GM12878 (cell line): Measurements from ENCODE around the gene DCTN1. TPM values are rescaled to one million over a fixed set of nuclear protein-coding genes. Genes with fewer than 3 reads are reported as not detected.

Source experiments
- BRCA1 ChIP-seq: IDR thresholded peaks from 2 replicates; pipeline ENCODE4 v1.6.1; 2011; ENCODE audit warnings: low read depth, low read length, improper control_type of control experiment
- FOXK2 ChIP-seq: fragments of 450-650 bp; IDR thresholded peaks from 2 replicates; pipeline ENCODE4 v1.6.1; 2017; ENCODE audit warnings: mild to moderate bottlenecking, moderate library complexity
- GATAD2B ChIP-seq: fragments of 450-650 bp; conservative IDR thresholded peaks from 2 replicates; pipeline ENCODE4 v1.6.1; 2017; ENCODE audit warnings: low read depth, mild to moderate bottlenecking, moderate library complexity
- HDAC2 ChIP-seq: fragments of 200-600 bp; sonication (generic); IDR thresholded peaks from 2 replicates; pipeline ENCODE4 v1.6.1; 2017
- RAD21 ChIP-seq: IDR thresholded peaks from 2 replicates; pipeline ENCODE4 v1.6.1; 2011; ENCODE audit warnings: mild to moderate bottlenecking, low read depth, low read length, moderate library complexity; ENCODE audit not compliant: insufficient read depth
- RFX5 ChIP-seq: IDR thresholded peaks from 2 replicates; pipeline ENCODE4 v1.6.1; 2011; ENCODE audit warnings: low read depth, low read length, improper control_type of control experiment
- SRF ChIP-seq, 2 experiments: IDR thresholded peaks; 2 replicates each; pipeline ENCODE4 v1.6.1; 2011; ENCODE audit warnings: low read depth in 2 of 2, low read length in 2 of 2, mild to moderate bottlenecking in 1 of 2, moderate library complexity in 1 of 2
- STAT3 ChIP-seq: IDR thresholded peaks from 2 replicates; pipeline ENCODE4 v1.6.1; 2011; ENCODE audit warnings: low read depth, low read length, improper control_type of control experiment
- ZNF207 ChIP-seq: fragments of 450-650 bp; IDR thresholded peaks from 2 replicates; pipeline ENCODE4 v1.6.1; 2014; ENCODE audit warnings: antibody characterized with exemption, mild to moderate bottlenecking, borderline replicate concordance
- polyA plus RNA-seq, 11 experiments: library from polyadenylated mRNA; depleted of rRNA in 4 of 11; unstranded in 6 of 11; stranded (reverse) in 5 of 11; fragments of >200 nt; fragmentation: Nextera tagmentation in 4 of 11; fragmentation: Illumina TruSeq in 1 of 11; extraction: Ambion mirVana in 4 of 11; extraction: Trizol in 1 of 11; gene quantifications; 1 replicate in 1 of 11; 2 replicates in 10 of 11; pipeline versions ENCODE4 v1.2.1 to v1.2.3, GENCODE V29; 2011 to 2016; ENCODE audit warnings: inconsistent platforms in 2 of 11, missing spikeins in 2 of 11, low read depth in 1 of 11
- total RNA-seq, 4 experiments: library from RNA; depleted of rRNA in 3 of 4; stranded (reverse); fragments of >200 nt in 3 of 4; fragmentation: Illumina TruSeq in 1 of 4; extraction: Trizol in 1 of 4; gene quantifications; 2 replicates each; pipeline versions ENCODE4 v1.2.1 to v1.2.3, GENCODE V29; 2013 to 2021
- TF ChIP-seq, protein P1 (sequence below): fragments of 450-650 bp; IDR thresholded peaks from 2 replicates; pipeline ENCODE4 v1.6.1; 2018; ENCODE audit warnings: mild to moderate bottlenecking, low read depth, moderate library complexity; ENCODE audit not compliant: partially characterized antibody
- TF ChIP-seq, protein P2 (sequence below): fragments of 450-650 bp; formaldehyde crosslinking; IDR thresholded peaks from 2 replicates; pipeline ENCODE4 v1.5.0; 2022; ENCODE audit warnings: mild to moderate bottlenecking, missing genetic modification characterization
- TF ChIP-seq, protein P3 (sequence below): IDR thresholded peaks from 2 replicates; pipeline ENCODE4 v1.6.1; 2011; ENCODE audit warnings: borderline replicate concordance, low read depth, mild to moderate bottlenecking, moderate library complexity, low read length; ENCODE audit not compliant: insufficient read depth, poor library complexity, severe bottlenecking
- TF ChIP-seq, protein P4 (sequence below): fragments of 450-650 bp; IDR thresholded peaks from 2 replicates; pipeline ENCODE4 v1.6.1; 2016; ENCODE audit warnings: mild to moderate bottlenecking, moderate library complexity, borderline replicate concordance

DCTN1 gene
- total and polyA plus RNA-seq, 10 of the 15 experiments (the other 5 are each of a cell fraction or from before 2014, with no cell fraction given): 44.1 to 116 (median 64.8) TPM

DNA sequence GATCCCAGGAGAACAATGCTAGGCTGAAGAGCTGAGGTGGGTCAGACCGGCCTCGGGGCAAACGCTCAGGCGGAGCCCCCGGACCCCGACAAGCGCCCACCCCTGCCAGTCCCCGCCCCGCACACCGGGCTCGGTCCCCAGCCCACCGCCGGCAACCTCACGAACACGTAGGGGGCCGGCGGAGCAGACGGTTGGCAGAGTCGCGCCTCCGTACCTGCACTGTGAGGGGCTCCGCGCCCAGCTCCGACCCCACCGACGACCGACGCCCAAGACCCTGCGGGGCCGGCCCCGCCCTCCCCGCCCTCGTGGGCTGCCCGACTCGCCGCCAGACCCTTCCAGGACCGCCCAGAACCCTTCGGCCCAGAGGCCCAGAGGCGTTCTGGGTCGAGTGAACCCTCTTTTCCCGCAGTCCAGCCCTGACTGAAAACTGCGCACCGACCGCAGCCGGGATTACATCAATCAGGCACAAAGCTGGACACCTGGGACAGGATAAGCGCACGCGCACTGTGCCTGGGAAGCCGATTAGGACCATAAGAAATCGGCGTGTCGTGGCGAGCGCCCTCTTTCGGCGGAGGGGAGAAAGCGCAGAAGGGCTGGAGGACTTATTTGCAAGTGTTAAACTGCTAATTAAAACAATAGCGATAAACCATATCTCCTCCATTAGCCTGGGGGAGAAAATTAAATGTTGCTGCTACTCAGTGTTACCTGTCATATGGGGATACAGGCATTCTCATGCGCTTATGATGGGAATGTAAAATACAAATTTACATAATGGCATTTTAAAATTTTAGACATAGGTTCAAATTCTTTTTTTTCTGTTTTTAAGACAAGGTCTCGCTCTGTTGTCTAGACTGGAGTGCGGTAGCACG is 11.7 kb upstream of the DCTN1 start (continued):
- TF ChIP-seq, protein P1, sequence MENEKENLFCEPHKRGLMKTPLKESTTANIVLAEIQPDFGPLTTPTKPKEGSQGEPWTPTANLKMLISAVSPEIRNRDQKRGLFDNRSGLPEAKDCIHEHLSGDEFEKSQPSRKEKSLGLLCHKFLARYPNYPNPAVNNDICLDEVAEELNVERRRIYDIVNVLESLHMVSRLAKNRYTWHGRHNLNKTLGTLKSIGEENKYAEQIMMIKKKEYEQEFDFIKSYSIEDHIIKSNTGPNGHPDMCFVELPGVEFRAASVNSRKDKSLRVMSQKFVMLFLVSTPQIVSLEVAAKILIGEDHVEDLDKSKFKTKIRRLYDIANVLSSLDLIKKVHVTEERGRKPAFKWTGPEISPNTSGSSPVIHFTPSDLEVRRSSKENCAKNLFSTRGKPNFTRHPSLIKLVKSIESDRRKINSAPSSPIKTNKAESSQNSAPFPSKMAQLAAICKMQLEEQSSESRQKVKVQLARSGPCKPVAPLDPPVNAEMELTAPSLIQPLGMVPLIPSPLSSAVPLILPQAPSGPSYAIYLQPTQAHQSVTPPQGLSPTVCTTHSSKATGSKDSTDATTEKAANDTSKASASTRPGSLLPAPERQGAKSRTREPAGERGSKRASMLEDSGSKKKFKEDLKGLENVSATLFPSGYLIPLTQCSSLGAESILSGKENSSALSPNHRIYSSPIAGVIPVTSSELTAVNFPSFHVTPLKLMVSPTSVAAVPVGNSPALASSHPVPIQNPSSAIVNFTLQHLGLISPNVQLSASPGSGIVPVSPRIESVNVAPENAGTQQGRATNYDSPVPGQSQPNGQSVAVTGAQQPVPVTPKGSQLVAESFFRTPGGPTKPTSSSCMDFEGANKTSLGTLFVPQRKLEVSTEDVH: no peak
- TF ChIP-seq ZNF207 (peak; percentile 92; the same call in 1 of the 2 replicates), FOXK2 (no peak), GATAD2B (no peak; the same call in none of the 2 replicates), SRF (IDR thresholded peaks at IDR 0.05; ENCODE audit: low read depth in 2 of 2, low read length in 2 of 2) (no peak), RFX5 (0 out of 2 replicates have a peak, but pooled peaks have one; percentile 32), BRCA1 (0 out of 2 replicates have a peak, but pooled peaks have one; percentile 39), RAD21 (peak; percentile 59), STAT3 (no peak), HDAC2 (no peak)
- TF ChIP-seq, protein P2, sequence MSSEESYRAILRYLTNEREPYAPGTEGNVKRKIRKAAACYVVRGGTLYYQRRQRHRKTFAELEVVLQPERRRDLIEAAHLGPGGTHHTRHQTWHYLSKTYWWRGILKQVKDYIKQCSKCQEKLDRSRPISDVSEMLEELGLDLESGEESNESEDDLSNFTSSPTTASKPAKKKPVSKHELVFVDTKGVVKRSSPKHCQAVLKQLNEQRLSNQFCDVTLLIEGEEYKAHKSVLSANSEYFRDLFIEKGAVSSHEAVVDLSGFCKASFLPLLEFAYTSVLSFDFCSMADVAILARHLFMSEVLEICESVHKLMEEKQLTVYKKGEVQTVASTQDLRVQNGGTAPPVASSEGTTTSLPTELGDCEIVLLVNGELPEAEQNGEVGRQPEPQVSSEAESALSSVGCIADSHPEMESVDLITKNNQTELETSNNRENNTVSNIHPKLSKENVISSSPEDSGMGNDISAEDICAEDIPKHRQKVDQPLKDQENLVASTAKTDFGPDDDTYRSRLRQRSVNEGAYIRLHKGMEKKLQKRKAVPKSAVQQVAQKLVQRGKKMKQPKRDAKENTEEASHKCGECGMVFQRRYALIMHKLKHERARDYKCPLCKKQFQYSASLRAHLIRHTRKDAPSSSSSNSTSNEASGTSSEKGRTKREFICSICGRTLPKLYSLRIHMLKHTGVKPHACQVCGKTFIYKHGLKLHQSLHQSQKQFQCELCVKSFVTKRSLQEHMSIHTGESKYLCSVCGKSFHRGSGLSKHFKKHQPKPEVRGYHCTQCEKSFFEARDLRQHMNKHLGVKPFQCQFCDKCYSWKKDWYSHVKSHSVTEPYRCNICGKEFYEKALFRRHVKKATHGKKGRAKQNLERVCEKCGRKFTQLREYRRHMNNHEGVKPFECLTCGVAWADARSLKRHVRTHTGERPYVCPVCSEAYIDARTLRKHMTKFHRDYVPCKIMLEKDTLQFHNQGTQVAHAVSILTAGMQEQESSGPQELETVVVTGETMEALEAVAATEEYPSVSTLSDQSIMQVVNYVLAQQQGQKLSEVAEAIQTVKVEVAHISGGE (CRISPR knock-in tag): no peak
- TF ChIP-seq, protein P3, sequence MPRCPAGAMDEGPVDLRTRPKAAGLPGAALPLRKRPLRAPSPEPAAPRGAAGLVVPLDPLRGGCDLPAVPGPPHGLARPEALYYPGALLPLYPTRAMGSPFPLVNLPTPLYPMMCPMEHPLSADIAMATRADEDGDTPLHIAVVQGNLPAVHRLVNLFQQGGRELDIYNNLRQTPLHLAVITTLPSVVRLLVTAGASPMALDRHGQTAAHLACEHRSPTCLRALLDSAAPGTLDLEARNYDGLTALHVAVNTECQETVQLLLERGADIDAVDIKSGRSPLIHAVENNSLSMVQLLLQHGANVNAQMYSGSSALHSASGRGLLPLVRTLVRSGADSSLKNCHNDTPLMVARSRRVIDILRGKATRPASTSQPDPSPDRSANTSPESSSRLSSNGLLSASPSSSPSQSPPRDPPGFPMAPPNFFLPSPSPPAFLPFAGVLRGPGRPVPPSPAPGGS: no peak
- TF ChIP-seq, protein P4, sequence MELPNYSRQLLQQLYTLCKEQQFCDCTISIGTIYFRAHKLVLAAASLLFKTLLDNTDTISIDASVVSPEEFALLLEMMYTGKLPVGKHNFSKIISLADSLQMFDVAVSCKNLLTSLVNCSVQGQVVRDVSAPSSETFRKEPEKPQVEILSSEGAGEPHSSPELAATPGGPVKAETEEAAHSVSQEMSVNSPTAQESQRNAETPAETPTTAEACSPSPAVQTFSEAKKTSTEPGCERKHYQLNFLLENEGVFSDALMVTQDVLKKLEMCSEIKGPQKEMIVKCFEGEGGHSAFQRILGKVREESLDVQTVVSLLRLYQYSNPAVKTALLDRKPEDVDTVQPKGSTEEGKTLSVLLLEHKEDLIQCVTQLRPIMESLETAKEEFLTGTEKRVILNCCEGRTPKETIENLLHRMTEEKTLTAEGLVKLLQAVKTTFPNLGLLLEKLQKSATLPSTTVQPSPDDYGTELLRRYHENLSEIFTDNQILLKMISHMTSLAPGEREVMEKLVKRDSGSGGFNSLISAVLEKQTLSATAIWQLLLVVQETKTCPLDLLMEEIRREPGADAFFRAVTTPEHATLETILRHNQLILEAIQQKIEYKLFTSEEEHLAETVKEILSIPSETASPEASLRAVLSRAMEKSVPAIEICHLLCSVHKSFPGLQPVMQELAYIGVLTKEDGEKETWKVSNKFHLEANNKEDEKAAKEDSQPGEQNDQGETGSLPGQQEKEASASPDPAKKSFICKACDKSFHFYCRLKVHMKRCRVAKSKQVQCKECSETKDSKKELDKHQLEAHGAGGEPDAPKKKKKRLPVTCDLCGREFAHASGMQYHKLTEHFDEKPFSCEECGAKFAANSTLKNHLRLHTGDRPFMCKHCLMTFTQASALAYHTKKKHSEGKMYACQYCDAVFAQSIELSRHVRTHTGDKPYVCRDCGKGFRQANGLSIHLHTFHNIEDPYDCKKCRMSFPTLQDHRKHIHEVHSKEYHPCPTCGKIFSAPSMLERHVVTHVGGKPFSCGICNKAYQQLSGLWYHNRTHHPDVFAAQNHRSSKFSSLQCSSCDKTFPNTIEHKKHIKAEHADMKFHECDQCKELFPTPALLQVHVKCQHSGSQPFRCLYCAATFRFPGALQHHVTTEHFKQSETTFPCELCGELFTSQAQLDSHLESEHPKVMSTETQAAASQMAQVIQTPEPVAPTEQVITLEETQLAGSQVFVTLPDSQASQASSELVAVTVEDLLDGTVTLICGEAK: no peak
